ENCODE data around the gene PLAAT5. TPM values are rescaled to one million over a fixed set of nuclear protein-coding genes. Genes with fewer than 3 reads are reported as not detected.

The PLAAT5 gene
- total RNA-seq, result 1 to 10 TPM in 2 of 4 donors, under 1 TPM in 1, not detected in 1; 0.13 to 1.3 (median 1.1) TPM

- Histone ChIP-seq H3K4me1 (peaks cover 0 to 51% (median 8%) of the 10 kb centered on the region in 3 donors), H3K4me3 (peak within 1 kb of the TSS; percentile 39 to 68 (median 47)), H3K9me3 (peaks cover 0 to 5% (median 0%) of the 10 kb centered on the region in 3 donors), H3K36me3 (no peaks in the 10 kb centered on the region), H3K27me3 (peaks cover 0 to 28% (median 0%) of the 10 kb centered on the region in 4 donors), H3K27ac (peak within 1 kb of the TSS; percentile 59 to 81 (median 72))
- no peak for DNase-seq
- intact Hi-C loops (cut with DNase I), result no loop called here
- TF ChIP-seq POLR2A (IDR thresholded peaks at IDR 0.05) (no peak), CTCF (IDR thresholded peaks at IDR 0.05) (no peak)
- 5 to 19% methylated on average over 26 to 33 of the region's 60 CpGs for WGBS, 2 donors
Observed at GRCh38 chr11:63490551-63491239, at the start of gene PLAAT5. Gene PLAAT5 (minus strand): TSS chr11:63491167. CDS start chr11:63491034, 133 bp downstream.

- intact Hi-C loops (cut with DNase I), result no loop called here
- Histone ChIP-seq H3K27me3 (no peaks in the 10 kb centered on the region), H3K36me3 (peaks cover 0 to 9% (median 0%) of the 10 kb centered on the region in 3 donors), H3K4me3 (peak overlapping the region; percentile 25 to 65 (median 48)), H3K27ac (peak overlapping the region; percentile 78 to 91 (median 84)), H3K9me3 (no peaks in the 10 kb centered on the region), H3K4me1 (peaks cover 19 to 51% (median 20%) of the 10 kb centered on the region in 3 donors)
- TF ChIP-seq CTCF (IDR thresholded peaks at IDR 0.05), result no peak
- DNase-seq, result no peak
- 12 to 20% methylated on average over 2 to 4 of the region's 8 CpGs for WGBS, 2 donors
Observed at GRCh38 chr11:63537293-63538101, 46.5 kb upstream of the PLAAT5 start.

- Histone ChIP-seq H3K9me3 (no peaks in the 10 kb centered on the region), H3K4me1 (peaks cover 20 to 56% (median 22%) of the 10 kb centered on the region in 3 donors), H3K4me3 (peak within 1 kb of the TSS; percentile 25 to 65 (median 48)), H3K27ac (peak within 1 kb of the TSS; percentile 78 to 91 (median 84)), H3K27me3 (no peaks in the 10 kb centered on the region), H3K36me3 (peaks cover 0 to 9% (median 0%) of the 10 kb centered on the region in 3 donors)
- intact Hi-C loops (cut with DNase I), result no loop called here
- no peak for TF ChIP-seq POLR2A (IDR thresholded peaks at IDR 0.05)
- no peak for TF ChIP-seq CTCF (IDR thresholded peaks at IDR 0.05)
- DNase-seq, result no peak
- 19% methylated on average over 8 to 10 of the region's 10 CpGs for WGBS, 2 donors
Observed at GRCh38 chr11:63536669-63537292, 45.8 kb upstream of the PLAAT5 start, which contains the start of gene PLAAT4. Gene PLAAT4 (plus strand): TSS chr11:63536808. CDS start chr11:63536869, 61 bp downstream.

- Histone ChIP-seq H3K9me3 (no peaks in the 10 kb centered on the region), H3K4me1 (peaks cover 20 to 64% (median 28%) of the 10 kb centered on the region in 3 donors), H3K4me3 (no peak overlapping the region), H3K36me3 (peaks cover 0 to 9% (median 0%) of the 10 kb centered on the region in 3 donors), H3K27ac (peak overlapping the region in 3 of 4 donors; percentile 36 to 91 (median 86)), H3K27me3 (no peaks in the 10 kb centered on the region)
- intact Hi-C loops (cut with DNase I), result no loop called here
- WGBS, 2 donors, result 80% methylated on average over 1 of the region's 1 CpG; no CpG with 5 or more reads in 1 of the 2 donors
- no peak for DNase-seq
- TF ChIP-seq POLR2A (IDR thresholded peaks at IDR 0.05) (no peak), CTCF (IDR thresholded peaks at IDR 0.05) (no peak)
Observed at GRCh38 chr11:63535734-63536133, 44.8 kb upstream of the PLAAT5 start.
